Panc1 (cell line): ENCODE measurements around the gene SIK3. TPM values are rescaled to one million over a fixed set of nuclear protein-coding genes. Genes with fewer than 3 reads are reported as not detected.
"Not testable (repeated sequence)": the region's sequence is repeated elsewhere in the genome, so short reads cannot be mapped to it uniquely, and the experiment has no call there.

Experiments used
- ATAC-seq: fragments of 200-7000 bp; cut with Tn5 transposase; 2 replicates; pipeline ENCODE4 v1.9.1; 2020; ENCODE audit warnings: mild to moderate bottlenecking, moderate library complexity
- BruUV-seq: library from RNA; stranded (reverse); fragments of 400-500 nt; replicated peaks from 2 replicates; lab custom pipeline; 2021; lab: Mats Ljungman, UMichigan
- CTCF ChIA-PET: fragments of 300-600 bp; sonication (Branson Sonifier 250); formaldehyde crosslinking; loops from one replicate; lab custom pipeline; 2022; ENCODE audit warnings: antibody characterized with exemption; lab: Charles Lee
- POLR2A ChIA-PET: fragments of 300-600 bp; sonication (Branson Sonifier 250); formaldehyde crosslinking; loops from one replicate; lab custom pipeline; 2022; ENCODE audit warnings: antibody characterized with exemption; lab: Charles Lee
- DNase-seq: peaks from one replicate; pipeline ENCODE4 v3.0.0-alpha.2; 2010; ENCODE audit warnings: low read depth, low spot score
- H3K27ac ChIP-seq: 2 replicates; pipeline ENCODE4 v1.5.1; 2011; ENCODE audit warnings: mild to moderate bottlenecking, low read length, inconsistent platforms
- H3K27me3 ChIP-seq: fragments of 200-500 bp; sonication (Bioruptor generic); 2 replicates; pipeline ENCODE4 v1.6.0; 2014; ENCODE audit warnings: low read length, inconsistent platforms; ENCODE audit not compliant: control insufficient read depth, insufficient read depth
- H3K36me3 ChIP-seq: fragments of 200-500 bp; sonication (Bioruptor generic); 2 replicates; pipeline ENCODE4 v1.5.1; 2014; ENCODE audit warnings: inconsistent platforms, mild to moderate bottlenecking, low read length, moderate library complexity; ENCODE audit not compliant: control insufficient read depth, insufficient read depth
- H3K4me1 ChIP-seq: 2 replicates; pipeline ENCODE4 v1.5.1; 2011; ENCODE audit warnings: inconsistent platforms, mild to moderate bottlenecking, low read length, moderate library complexity; ENCODE audit not compliant: control insufficient read depth, insufficient read depth
- H3K4me3 ChIP-seq, 2 experiments: 2 replicates each; pipeline ENCODE4 v1.5.1; 2011 to 2012; ENCODE audit warnings: low read depth in 2 of 2, low read length in 2 of 2, mild to moderate bottlenecking in 2 of 2, inconsistent platforms in 1 of 2, moderate library complexity in 1 of 2
- H3K9me3 ChIP-seq: fragments of 200-500 bp; sonication (Bioruptor generic); 2 replicates; pipeline ENCODE4 v1.5.1; 2014; ENCODE audit warnings: low read depth, mild to moderate bottlenecking, inconsistent platforms, low read length, moderate library complexity; ENCODE audit not compliant: control insufficient read depth, insufficient read depth
- POLR2AphosphoS5 ChIP-seq: IDR thresholded peaks from 2 replicates; pipeline ENCODE4 v1.6.1; 2012; ENCODE audit warnings: mild to moderate bottlenecking, low read depth, low read length, moderate library complexity
- SIN3A ChIP-seq: IDR thresholded peaks from 2 replicates; pipeline ENCODE4 v1.6.1; 2012; ENCODE audit warnings: low read depth, mild to moderate bottlenecking, low read length, moderate library complexity, borderline replicate concordance; ENCODE audit not compliant: insufficient read depth
- TCF7L2 ChIP-seq: IDR thresholded peaks from 2 replicates; pipeline ENCODE4 v1.6.1; 2011; ENCODE audit warnings: mild to moderate bottlenecking, low read depth, low read length, inconsistent platforms
- in situ Hi-C: cut with HindIII; loops from 2 replicates; pipeline ENCODE4 v1.10.0; 2016; ENCODE audit warnings: low sequenced_read_pairs, low pct_unique_long_range_greater_than_20kb
- intact Hi-C: fragments of 100-400 bp; cut with micrococcal nuclease; formaldehyde crosslinking; loops from one replicate; pipeline ENCODE4 v1.10.0; 2022; ENCODE audit not compliant: unreplicated experiment
- total RNA-seq: library from RNA; stranded (reverse); gene quantifications from one replicate; pipeline ENCODE4 v1.2.1, GENCODE V29; 2021; ENCODE audit not compliant: unreplicated experiment
- TF ChIP-seq, protein P1 (sequence below), 2 experiments: IDR thresholded peaks; 2 replicates each; pipeline ENCODE4 v1.6.1; 2011 to 2012; ENCODE audit warnings: low read depth in 2 of 2, control low read depth in 1 of 2, low read length in 1 of 2, mild to moderate bottlenecking in 1 of 2, moderate library complexity in 1 of 2; ENCODE audit not compliant: insufficient read depth in 1 of 2
- TF ChIP-seq, protein P2 (sequence below): fragments of 450-650 bp; IDR thresholded peaks from 2 replicates; pipeline ENCODE4 v1.5.1; 2017; ENCODE audit warnings: mild to moderate bottlenecking

SIK3 gene
- total RNA-seq, 1 experiment from 2014 or later, result 39.7 TPM

- in situ Hi-C loops, ATAC-seq, POLR2A ChIA-PET, DNase-seq, CTCF ChIA-PET, BruUV-seq, H3K36me3 ChIP-seq, H3K9me3 ChIP-seq, H3K27me3 ChIP-seq, intact Hi-C loops, H3K4me3 ChIP-seq, H3K4me1 ChIP-seq, H3K27ac ChIP-seq: not testable (repeated sequence)
Measured at GRCh38 chr11:117046627-117047026, 51.6 kb downstream of the SIK3 start.

DNA sequence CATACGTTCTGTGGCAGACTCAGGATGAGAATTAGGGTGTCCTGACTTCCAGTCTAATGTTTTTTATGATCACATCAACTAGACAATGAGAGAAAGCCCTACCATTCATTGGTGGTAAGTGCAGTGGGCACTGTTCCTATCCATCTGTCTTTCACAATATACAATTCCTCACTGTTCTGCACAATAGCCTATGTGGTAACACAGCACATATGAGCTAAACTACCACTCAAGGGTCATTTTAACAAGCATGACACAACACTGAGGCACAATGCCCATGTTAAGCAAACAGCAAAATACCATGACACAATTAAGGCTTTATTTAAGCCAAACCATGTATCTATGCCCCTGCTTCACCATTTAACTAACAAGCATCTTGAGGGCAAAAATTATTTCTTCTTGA lies 52.3 kb downstream of the SIK3 start:
- H3K27me3 ChIP-seq, result no peaks in the 10 kb centered on the region
- intact Hi-C loops (no loop called here), in situ Hi-C loops (no loop called here)
- no peaks in the 10 kb centered on the region for H3K4me1 ChIP-seq
- no peak overlapping the region for H3K4me3 ChIP-seq
- no peak overlapping the region for H3K27ac ChIP-seq
- ChIA-PET CTCF (no interaction called here), POLR2A (interaction anchor here (0.5 kb wide), 1 partner anchor 37 kb away, joined by 6 read pairs; no protein-coding TSS in a partner anchor)
- H3K36me3 ChIP-seq, result no peaks in the 10 kb centered on the region
- DNase-seq, result no peak
- H3K9me3 ChIP-seq, result no peaks in the 10 kb centered on the region
- TF ChIP-seq POLR2AphosphoS5, result no peak
- TF ChIP-seq, protein P1, sequence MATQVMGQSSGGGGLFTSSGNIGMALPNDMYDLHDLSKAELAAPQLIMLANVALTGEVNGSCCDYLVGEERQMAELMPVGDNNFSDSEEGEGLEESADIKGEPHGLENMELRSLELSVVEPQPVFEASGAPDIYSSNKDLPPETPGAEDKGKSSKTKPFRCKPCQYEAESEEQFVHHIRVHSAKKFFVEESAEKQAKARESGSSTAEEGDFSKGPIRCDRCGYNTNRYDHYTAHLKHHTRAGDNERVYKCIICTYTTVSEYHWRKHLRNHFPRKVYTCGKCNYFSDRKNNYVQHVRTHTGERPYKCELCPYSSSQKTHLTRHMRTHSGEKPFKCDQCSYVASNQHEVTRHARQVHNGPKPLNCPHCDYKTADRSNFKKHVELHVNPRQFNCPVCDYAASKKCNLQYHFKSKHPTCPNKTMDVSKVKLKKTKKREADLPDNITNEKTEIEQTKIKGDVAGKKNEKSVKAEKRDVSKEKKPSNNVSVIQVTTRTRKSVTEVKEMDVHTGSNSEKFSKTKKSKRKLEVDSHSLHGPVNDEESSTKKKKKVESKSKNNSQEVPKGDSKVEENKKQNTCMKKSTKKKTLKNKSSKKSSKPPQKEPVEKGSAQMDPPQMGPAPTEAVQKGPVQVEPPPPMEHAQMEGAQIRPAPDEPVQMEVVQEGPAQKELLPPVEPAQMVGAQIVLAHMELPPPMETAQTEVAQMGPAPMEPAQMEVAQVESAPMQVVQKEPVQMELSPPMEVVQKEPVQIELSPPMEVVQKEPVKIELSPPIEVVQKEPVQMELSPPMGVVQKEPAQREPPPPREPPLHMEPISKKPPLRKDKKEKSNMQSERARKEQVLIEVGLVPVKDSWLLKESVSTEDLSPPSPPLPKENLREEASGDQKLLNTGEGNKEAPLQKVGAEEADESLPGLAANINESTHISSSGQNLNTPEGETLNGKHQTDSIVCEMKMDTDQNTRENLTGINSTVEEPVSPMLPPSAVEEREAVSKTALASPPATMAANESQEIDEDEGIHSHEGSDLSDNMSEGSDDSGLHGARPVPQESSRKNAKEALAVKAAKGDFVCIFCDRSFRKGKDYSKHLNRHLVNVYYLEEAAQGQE (IDR thresholded peaks at IDR 0.05; ENCODE audit: insufficient read depth in 1 of 2, low read depth in 2 of 2, low read length in 1 of 2), result no peak
- TF ChIP-seq TCF7L2, result no peak
- TF ChIP-seq SIN3A, result no peak
- TF ChIP-seq, protein P2, sequence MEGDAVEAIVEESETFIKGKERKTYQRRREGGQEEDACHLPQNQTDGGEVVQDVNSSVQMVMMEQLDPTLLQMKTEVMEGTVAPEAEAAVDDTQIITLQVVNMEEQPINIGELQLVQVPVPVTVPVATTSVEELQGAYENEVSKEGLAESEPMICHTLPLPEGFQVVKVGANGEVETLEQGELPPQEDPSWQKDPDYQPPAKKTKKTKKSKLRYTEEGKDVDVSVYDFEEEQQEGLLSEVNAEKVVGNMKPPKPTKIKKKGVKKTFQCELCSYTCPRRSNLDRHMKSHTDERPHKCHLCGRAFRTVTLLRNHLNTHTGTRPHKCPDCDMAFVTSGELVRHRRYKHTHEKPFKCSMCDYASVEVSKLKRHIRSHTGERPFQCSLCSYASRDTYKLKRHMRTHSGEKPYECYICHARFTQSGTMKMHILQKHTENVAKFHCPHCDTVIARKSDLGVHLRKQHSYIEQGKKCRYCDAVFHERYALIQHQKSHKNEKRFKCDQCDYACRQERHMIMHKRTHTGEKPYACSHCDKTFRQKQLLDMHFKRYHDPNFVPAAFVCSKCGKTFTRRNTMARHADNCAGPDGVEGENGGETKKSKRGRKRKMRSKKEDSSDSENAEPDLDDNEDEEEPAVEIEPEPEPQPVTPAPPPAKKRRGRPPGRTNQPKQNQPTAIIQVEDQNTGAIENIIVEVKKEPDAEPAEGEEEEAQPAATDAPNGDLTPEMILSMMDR, result no peak
- ATAC-seq, result peak; percentile 66; the same call in 1 of the 2 replicates
- BruUV-seq, result no TSS peak

GRCh38 chr11:117045196-117045595 lies 53.0 kb downstream of the SIK3 start:
- no peaks in the 10 kb centered on the region for H3K27me3 ChIP-seq
- H3K4me1 ChIP-seq, result peaks cover 2% of the 10 kb centered on the region; the same call in 1 of the 2 replicates
- POLR2A ChIA-PET, result no interaction called here
- H3K36me3 ChIP-seq, result no peaks in the 10 kb centered on the region
- BruUV-seq, result no TSS peak
- DNase-seq (no peak), ATAC-seq (no peak)
- CTCF ChIA-PET, result interaction anchor here (0.6 kb wide), 1 partner anchor 62 kb away, joined by 9 read pairs; no protein-coding TSS in a partner anchor
- intact Hi-C loops, result no loop called here
- H3K4me3 ChIP-seq, result no peak overlapping the region
- TF ChIP-seq, protein P1 (IDR thresholded peaks at IDR 0.05; ENCODE audit: insufficient read depth in 1 of 2, low read depth in 2 of 2, low read length in 1 of 2), result no peak
- no peak for TF ChIP-seq POLR2AphosphoS5
- no peak for TF ChIP-seq TCF7L2
- no peak for TF ChIP-seq SIN3A
- no peak overlapping the region for H3K27ac ChIP-seq
- H3K9me3 ChIP-seq, result no peaks in the 10 kb centered on the region
- in situ Hi-C loops, result no loop called here
